ENCODE results near the gene PRPH.
"Not testable (repeated sequence)": the region's sequence is repeated elsewhere in the genome, so short reads cannot be mapped to it uniquely, and the experiment has no call there.

Gene PRPH

DNA sequence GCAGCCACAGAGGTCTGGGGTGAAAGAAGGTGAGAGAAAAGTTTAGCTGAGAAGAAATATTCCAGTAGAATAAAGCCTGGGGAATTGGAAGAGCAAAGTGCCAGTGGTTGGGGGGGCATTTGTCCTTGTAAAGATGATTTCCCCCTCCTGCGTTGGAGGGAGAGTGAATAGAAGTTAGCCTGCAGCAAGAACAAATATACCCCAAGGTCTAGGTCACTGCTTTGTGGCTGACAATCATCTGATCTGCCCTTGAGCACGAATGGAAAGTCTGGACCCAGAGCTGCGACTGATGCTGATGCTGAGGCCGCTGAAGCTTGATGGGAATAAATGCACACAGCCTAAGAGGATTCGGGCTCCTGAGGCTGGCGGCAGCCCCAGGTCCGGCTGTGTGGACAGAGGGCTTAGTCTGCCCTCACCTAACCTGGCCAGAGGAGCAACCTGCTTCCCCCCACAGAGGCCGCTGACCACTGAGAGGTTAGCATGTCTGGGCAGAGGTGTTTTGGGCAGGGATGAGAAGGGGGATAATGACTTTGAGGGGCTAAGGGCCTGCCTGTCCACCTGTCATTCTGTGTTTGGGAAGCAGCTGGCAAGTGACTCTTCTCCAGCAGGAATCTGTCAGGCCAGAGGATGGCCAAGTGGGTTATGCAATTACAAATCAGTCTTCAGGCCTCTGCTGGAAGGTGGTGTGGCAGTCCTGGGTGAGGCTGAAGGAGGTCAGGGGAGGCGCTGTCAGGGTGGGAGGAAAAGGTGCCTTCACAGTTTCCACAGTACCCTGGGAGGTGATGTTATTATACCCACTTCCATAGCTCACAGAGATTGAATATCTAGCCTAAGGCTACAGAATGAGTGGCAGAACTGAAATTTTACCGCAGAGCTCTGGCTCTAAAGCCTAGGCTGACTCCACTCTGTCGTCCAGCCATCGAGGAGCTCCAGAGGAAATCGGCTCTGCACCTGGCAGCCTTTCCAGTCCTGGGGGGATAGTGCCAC lies 18.4 kb upstream of the PRPH start:
- DNase-seq: no peak

- DNase-seq: no peak
Measured at GRCh38 chr12:49277466-49277865, 17.5 kb upstream of the PRPH start.

DNA sequence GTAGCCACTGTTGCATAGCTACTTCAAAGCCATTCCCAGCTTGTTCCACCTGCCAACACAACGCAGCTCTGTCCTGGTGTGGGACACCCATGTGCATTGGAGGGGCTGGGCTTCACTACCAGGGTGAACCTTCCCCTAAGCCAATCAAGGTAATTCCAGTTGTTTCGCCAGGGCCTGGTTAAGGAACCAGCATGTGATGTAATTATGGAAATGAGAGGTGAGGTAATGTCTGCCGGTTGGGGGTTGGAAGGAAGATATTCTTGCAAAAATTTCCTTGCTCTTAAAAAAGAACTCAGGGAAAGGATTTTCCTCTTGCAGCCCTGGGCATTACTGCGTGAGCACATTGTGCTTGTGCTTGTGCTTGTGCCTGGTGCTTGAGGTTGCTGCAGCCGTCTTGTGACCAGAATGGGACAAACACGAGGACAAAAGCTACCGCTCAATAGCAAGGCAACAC lies 15.2 kb upstream of the PRPH start:
- DNase-seq: no peak

GRCh38 chr12:49280545-49280944 lies 14.4 kb upstream of the PRPH start:
- DNase-seq: not testable (repeated sequence)

DNA sequence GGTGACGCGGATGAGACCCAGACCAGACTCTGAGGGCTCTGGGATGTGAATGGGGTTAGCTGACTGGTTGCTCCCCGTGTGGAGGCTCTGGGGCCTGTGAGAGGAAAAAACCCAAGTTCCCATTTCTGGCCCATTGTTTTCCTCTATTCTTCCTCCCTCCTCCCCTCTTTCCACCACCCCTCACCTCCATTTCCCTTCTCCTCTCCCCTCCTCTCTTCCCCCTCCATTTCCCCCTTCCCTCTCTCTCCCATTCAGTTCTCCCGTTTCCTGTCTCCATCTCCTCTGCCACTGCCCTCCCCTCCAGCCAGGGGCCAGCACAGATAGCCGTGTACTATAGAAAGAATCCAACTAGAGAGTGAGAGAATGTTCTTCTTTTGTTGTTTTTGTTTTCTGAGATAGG lies 12.6 kb upstream of the PRPH start:
- DNase-seq: no peak

- DNase-seq: not testable (repeated sequence)
Measured at GRCh38 chr12:49282740-49283375, 12.1 kb upstream of the PRPH start.

- DNase-seq: no peak
Measured at GRCh38 chr12:49283541-49284429, 11.2 kb upstream of the PRPH start.

GRCh38 chr12:49284672-49285071 lies 10.3 kb upstream of the PRPH start:
- DNase-seq: no peak

- DNase-seq: no peak
Measured at GRCh38 chr12:49287876-49288275, 7.1 kb upstream of the PRPH start.

GRCh38 chr12:49288412-49288853 lies 6.5 kb upstream of the PRPH start:
- peak; percentile 63 for DNase-seq

GRCh38 chr12:49288922-49289555 lies 5.9 kb upstream of the PRPH start:
- no peak for DNase-seq

DNA sequence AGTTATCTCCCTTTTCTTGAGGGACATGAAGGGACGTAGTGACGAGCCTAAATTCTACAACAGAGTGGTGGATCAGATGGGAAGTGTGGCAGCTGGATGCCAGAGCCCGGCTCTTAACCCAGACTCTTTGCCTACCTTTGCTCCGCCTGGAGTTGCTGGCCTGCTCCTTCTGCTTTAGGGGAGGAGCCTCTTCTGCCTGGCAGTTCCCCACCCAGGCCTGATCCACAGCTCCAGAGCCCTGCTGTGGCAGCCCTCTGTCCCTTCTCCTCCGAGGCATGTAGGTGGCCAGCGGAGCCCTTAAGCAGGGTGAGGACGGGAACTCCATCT lies 2.3 kb upstream of the PRPH start:
- no peak for DNase-seq

DNA sequence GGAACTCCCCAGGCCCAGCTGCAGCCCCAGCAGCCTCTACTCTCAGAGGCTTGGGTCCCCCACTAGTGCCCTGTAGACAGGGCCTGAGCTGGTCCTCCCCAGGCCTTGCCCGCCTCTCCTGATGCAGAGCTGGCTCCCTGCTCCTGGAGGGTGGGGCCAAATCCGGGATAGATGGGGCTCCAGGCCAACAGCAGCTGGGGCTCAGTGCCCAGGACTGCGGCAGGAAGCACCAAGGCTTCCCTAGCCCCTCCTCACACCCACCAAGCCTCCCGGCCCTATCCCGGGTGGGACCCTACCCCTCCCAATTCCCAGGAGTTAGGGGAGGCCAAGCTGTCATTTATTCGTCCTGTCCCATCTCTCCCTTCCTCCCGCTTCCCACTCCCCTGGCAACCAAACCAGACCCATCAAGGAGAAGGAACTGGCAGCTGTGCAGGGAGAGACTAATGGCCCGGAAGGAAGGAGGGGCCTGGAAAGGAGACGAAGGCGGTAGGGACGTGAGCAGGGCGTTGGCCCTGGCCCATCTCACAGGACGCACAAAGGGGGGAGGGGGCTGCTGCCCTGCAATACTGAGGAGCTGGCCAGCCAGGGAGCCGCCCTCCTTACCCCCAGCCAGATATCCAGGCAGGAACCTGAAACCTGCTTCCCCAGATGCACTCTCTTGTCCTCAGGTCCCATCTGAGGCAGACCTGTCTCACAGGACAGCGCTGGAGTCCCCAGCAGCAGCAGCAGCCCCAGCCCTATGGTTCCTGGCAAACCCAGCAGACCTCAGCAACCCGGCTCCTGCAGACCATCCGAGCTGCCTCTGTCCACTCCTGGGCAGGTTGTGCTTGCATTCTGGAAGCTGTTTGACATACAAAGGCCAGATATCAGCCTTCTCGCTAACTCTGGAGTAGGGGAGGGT lies 1.6 kb upstream of the PRPH start:
- DNase-seq: no peak

DNA sequence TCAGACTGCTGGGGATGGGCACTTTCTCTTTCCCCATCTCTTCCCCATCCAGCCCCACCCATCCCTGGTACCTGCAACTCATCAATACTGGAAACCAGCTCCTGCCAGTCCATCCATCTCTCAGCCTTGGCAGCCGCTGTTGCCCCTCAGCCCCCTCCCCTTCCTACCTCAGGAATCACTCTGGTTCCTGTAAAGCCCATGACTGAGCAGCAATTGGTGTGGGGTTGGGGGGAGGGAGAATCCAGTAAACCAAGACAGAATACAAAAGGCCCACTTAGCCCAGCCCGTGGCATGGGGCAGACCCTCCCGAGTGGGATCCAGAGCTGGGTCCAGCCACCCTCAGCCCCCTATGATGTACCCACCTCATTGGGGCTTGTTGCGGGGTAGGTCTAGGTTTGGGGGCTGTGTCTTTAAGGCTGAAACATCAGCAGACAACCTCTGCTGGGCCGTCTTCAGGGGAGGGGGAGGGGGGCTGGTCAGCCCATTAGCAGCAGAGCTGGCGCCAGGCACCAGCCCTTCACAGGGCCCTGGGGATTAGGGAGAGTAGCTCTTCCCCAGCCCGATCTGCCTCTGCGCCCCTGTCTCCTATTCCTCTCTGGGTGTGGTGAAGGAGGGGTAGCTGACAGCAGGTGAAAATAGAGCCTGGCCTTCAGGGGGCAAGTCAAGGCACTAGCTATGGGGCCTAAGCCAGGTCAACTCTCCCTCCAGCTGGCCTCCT lies 702 bp upstream of the PRPH start:
- no peak for DNase-seq

- no peak for DNase-seq
Measured at GRCh38 chr12:49294804-49295081, 204 bp upstream of the PRPH start.

DNA sequence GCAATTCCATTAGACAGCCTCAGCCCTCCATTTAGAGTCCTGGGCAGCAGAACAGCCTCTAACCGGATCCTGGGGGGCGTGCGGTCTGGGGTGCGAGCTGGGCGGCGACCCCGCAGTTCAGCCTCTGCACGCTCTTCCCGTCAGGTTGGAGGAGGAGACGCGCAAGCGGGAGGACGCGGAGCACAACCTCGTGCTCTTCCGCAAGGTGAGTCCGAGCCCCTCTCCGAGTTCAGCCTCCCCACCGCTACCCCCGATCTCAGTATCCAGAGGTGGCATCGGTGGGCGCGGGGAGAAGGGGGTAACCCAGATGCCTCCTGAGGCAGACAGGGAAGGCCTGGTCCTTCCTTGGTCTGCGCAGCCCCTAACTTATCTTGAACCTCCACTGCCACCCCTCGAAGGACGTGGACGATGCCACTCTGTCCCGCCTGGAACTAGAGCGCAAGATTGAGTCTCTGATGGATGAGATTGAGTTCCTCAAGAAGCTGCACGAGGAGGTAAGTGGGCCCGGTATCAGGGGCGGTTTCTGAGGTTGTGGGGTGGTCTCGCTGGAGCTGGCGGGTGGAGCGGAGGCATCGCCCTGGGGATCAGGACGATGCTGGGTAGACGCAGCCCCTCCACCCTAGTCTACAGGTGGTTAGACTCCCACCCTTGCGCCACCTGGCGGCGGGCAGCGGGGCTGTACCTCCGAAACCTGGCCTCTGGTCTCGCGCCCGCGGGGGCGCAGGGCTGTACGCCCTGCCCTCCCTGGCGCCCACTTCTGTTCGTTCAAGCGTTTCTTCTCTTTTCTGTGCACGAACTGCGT lies 1.3 kb downstream of the PRPH start:
- DNase-seq: peak; percentile 78

- DNase-seq: peak; percentile 86
Measured at GRCh38 chr12:49296836-49297694, 2.1 kb downstream of the PRPH start.

GRCh38 chr12:49297695-49298060 lies 2.7 kb downstream of the PRPH start:
- no peak for DNase-seq

- DNase-seq: no peak
Measured at GRCh38 chr12:49298160-49298559, 3.2 kb downstream of the PRPH start.
